ENCODE measurements around the gene ACTA2.

ACTA2 gene

GRCh38 chr10:88888810-88889445 is 63.6 kb downstream of the ACTA2 start:
- no peak overlapping the region for H3K9ac ChIP-seq (ENCODE audit: low read length)
- no peak overlapping the region for H3K4me3 ChIP-seq (ENCODE audit: low read depth in 1 of 2, low read length in 2 of 2)
- no peaks in the 10 kb centered on the region for H3K4me1 ChIP-seq (ENCODE audit: insufficient read depth, low read length)
- no peak overlapping the region for H3K27ac ChIP-seq (ENCODE audit: low read depth, low read length)
- H3K9me3 ChIP-seq (ENCODE audit: low read length) = no peaks in the 10 kb centered on the region
- no peaks in the 10 kb centered on the region for H3K27me3 ChIP-seq (ENCODE audit: control insufficient read depth in 1 of 2, insufficient read depth in 2 of 2, low read length in 2 of 2)
- no peaks in the 10 kb centered on the region for H3K36me3 ChIP-seq (ENCODE audit: insufficient read depth, low read length)

DNA sequence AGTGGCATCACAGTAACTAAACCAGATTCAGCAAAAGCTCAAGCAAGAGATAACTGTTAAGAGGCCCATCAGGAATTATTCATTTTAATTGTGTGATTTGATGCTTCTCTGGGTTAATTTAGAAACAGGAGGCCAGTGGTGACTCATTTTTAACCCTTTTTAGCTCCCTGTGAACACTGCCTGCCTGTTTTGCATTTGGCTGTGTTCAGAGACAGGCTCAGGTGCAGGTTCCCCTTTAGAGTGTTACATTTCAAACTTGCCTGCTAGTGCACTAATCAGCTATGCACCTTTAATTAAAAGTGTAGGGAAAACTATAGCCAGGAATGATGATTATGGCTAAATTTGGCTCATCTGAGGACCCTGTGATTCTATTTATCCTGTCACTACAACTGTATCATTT is 66.0 kb downstream of the ACTA2 start:
- H3K9ac ChIP-seq (ENCODE audit: low read length) = no peak overlapping the region
- H3K4me3 ChIP-seq (ENCODE audit: low read depth in 1 of 2, low read length in 2 of 2) = no peak overlapping the region
- no peaks in the 10 kb centered on the region for H3K9me3 ChIP-seq (ENCODE audit: low read length)
- no peak overlapping the region for H3K27ac ChIP-seq (ENCODE audit: low read depth, low read length)
- H3K27me3 ChIP-seq (ENCODE audit: control insufficient read depth in 1 of 2, insufficient read depth in 2 of 2, low read length in 2 of 2) = no peaks in the 10 kb centered on the region
- H3K36me3 ChIP-seq (ENCODE audit: insufficient read depth, low read length) = no peaks in the 10 kb centered on the region
- no peaks in the 10 kb centered on the region for H3K4me1 ChIP-seq (ENCODE audit: insufficient read depth, low read length)

Data from muscle layer of colon (tissue), 2 donors.